ENCODE data around the gene CREB5.

DNA sequence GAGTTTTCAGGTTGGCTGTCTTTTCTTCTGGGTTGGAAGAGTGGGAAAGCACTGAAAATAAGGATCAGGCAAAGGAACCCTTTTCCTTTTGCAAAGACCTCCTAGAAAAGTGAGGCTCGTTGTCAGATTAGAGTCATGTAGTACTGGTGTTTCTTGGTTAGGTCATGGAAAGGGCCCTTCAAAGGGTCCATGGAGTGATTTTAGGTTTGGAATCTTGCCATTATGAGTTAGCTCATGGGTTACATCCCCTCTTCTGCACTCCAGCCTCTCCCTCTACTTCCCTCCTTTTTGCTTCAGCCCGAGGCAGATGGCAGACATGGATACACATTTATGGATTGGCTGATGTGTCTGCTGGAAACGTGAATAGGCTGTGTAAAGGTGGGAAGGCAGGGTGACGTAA is 47.0 kb downstream of the CREB5 start:
- no peak for TF ChIP-seq GATA2 (IDR thresholded peaks at IDR 0.05; ENCODE audit: low read depth, low read length)
- no peak for TF ChIP-seq GATA3 (IDR thresholded peaks at IDR 0.05; ENCODE audit: low read depth, low read length)

Measured in SH-SY5Y (cell line).